ENCODE data around the gene MTMR8.

The MTMR8 gene

DNA sequence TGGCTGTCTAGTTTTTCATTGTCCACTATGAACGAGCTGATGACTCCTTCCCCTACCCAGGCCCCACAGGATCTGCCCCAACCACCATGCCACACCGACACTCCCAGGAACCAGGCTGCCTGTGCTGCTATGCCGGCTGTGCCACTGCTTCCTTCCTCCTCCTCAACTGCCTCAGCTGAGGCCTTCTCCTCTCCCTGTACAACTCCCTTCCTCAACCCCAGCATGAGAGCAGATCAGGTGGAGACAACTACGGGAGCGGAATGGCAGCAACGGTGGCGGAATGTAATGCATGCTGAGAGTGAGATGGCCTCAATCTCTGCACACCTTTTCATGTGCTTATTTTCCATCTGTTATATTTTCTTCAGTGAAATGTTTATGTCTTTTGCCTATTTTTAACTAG lies 88.5 kb downstream of the MTMR8 start:
- no peak for DNase-seq

GRCh38 chrX:64291123-64291522 lies 104.1 kb downstream of the MTMR8 start:
- DNase-seq: no peak

- no peak for DNase-seq
These were observed 130.0 kb downstream of the MTMR8 start for GRCh38 chrX:64265265-64265664.

- no peak for DNase-seq
These were observed 164.9 kb downstream of the MTMR8 start, which contains the start of gene ASB12 for GRCh38 chrX:64230123-64230970. Gene ASB12 (minus strand): TSS chrX:64230607. CDS start chrX:64225650, 4,957 bp downstream.

DNA sequence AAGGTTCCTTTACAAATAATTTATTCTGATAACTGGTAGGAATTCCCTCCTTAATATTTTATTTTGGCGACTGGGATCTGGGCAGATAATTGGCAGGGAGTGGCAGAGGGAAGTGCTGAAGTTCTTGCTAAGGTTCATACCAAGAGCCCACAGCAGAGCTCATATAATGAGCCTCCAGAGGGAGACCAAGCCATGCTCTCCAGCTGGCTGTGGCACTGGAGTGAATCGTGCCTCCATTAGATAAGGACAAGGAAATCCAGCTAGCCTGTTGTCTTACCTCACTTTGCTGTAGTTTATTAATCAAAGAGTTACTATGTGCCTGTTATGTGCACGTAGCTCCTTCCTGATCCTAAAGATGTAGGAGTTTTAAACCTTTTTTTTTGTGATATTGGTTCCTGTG lies 166.1 kb downstream of the MTMR8 start:
- DNase-seq: no peak

Measured in CD4-positive, alpha-beta T cell treated with Interferon alpha-2 for 1 hour (primary cell).